ENCODE results near the gene MIX23.

The MIX23 gene

DNA sequence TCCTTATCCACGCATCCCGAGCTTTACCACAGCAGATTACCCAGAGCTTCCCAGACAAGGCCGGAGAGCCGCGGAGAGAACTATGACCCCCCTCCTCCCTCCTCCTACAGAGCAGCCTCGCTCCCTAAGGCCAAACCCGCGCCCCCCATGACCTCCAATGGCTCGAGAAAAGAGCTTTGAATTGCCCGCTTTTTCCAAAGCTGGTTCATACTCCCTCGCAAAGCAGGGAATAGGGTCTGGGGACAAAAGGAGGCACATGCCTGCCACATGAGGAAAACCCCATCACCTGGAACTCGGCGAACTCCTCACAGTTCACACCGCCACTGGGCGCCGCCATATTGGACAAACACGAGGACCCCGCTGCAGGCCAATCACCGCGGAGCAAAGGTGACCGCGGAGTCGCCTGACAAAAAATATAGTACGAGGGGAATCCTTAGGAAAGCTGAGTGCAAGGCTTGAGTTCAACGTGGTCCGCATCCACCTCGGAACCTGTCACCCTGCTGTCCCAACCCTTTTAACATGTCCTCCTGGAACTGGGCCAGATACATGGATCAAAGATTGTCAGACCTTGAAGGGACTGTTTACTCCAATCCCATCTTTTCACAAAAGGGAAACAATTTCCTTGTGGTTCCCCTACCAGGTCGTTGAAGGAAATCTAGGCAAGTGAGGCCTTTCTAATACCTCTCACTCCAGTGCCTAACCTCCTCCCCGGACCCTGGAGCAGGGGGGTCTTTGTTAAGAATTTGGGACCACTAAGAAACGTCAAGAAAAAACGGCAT is at the start of gene MIX23:
Gene MIX23 (minus strand): TSS at position 344 of the 779 bp plus-strand sequence. CDS start 7 bp downstream, at position 337.
- peak; percentile 68 for FAIRE-seq
- DNase-seq (ENCODE audit: low spot score) = peak; percentile 80

DNA sequence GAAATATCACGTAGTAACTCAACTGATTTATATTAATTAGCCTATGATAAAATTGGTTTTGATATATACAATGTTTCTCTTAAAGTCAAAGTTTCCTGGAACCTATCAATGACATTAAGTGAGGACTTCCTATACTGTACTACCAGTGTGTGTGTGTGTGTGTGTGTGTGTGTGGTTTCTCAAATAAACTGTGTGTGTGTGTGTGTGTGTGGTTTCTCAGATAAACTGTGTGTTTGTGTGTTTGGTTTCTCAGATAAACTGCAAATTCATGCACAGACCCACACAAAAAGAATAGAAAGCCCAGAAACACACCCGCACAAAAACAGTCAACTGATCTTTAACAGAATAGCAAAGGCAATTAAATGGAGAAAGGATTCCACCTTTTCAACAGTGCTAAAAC is 47.3 kb upstream of the MIX23 start:
- DNase-seq (ENCODE audit: low spot score) (no peak), FAIRE-seq (no peak)

DNA sequence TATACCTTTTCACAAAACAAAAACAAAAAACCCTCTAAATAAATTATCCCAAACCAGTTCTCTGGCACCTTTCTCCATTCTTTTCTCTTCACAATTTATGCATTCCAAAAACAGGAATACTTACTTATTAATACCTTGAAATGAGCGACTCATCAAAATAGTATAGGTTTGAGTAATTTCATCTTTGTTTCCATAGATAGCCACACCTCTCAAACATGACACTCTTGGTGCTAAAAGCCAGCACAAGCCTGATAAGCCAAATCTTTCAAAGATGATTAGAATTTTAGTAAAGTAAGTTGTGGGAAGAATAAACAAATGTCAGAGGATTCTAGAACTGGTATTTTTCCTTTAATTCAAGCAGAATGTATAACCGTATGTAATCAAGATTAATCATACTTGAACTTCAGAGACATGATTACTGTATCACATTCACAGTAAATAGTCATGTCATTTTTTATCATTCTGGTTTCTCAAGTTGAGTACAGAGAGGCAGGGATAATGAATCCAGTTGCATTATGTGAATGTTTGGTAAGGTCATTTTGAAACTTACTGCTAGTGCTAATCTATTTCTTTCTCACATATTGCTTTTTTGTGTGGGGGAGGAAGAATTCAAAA is 44.9 kb upstream of the MIX23 start:
- DNase-seq (ENCODE audit: low spot score) (no peak), FAIRE-seq (no peak)

DNA sequence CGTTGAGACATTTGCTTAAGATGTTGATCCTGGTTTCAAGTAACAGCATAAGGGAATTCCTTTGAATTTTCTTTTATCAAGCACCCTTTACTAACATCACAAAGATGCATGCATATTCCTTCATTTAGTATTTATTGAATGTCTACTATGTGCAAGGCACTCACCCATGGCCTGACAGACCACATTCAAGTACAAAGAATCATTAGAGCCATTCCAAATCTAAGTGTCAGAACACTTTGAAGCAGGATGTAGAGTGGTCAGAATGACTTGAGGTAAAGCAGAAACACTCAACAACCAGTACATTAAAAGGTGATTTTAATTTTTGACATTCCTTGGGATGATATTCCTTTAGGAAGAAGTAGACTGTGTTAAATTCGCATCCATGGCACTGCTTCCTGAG is 38.8 kb upstream of the MIX23 start:
- FAIRE-seq (no peak), DNase-seq (ENCODE audit: low spot score) (no peak)

DNA sequence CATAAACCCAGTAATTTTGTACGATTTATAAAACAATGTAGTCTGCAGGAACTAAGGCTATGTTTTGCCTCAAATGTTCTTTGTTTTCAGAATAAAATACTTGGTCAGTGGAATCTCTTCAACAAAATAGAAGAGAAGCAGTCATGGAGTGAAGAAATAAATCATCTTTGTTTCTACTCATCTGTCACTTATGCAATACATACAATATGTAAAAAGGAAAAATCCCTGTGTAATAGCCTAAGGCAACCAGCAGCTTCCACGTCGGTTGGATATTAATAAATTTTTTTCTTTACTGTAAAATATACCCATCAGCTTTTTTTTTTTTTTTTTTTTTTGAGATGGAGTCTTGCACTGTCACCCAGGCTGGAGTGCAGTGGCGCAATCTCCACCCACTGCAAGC is 38.1 kb upstream of the MIX23 start:
- DNase-seq (ENCODE audit: low spot score) (no peak), FAIRE-seq (no peak)

DNA sequence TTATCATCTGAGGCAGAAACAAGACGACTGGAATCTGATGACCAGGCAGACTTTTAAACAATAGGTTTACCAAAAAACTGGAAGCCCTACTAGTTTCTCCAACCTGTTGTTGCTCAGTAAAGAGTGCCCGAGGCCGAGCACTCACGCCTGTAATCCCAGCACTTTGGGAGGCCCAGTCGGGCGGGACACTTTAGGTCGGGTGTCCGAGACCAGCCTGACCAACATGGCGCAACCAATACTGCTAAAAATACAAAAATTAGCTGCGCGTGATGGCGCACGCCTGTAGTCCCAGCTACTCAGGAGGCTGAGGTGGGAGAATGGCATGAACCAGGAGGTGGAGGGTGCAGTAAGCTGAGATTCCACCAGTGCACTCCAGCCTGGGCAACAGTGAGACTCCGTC is 33.9 kb upstream of the MIX23 start:
- FAIRE-seq = no peak
- DNase-seq (ENCODE audit: low spot score) = no peak

DNA sequence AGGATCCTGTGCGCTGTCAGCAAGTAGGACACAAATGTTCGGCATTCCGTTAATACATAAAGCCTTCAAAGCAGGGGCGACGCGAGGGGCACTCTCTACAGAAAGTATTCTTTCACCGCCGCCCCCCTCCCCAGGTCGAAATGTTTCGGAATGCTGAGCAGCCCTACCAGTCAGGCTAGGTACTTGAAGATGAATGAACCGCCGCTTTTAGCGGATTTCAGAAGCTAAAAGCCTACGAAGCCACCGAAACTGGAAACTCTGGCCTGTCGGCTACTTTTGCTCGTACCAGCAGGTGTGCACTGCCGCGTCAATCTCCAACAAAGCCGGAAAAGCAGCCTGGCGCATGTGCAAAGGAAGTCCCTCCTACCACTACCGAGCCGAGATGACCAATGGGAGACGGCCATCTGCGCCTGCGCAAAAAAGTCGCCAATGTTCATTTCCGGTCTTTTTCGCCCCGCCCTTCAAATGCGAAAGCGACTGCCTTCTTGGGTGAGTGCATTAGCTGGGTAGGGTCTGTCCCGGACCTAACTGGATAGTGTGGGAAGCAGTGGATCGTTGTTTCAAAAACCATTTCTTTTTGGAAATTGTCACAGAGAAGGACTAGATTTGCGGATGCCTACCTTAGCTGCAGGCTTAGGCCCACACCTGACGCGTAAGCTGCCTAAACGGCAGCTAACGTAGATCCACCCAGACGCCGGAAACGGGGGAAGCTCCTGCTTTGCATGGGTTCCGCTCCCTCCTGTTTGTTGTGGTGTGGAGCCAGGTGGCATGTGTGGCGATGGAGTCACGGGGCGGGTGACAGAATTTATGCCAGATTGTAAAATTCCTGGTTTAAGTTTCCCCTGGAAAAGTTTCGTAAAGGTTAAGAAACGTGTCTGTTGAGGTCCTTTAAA is 33.0 kb upstream of the MIX23 start, which contains the start of gene WDR5B:
Gene WDR5B (minus strand): TSS at position 301 of the 893 bp plus-strand sequence. CDS start 534 bp downstream, outside the sequence.
- DNase-seq (ENCODE audit: low spot score) = peak; percentile 94
- FAIRE-seq = peak; percentile 84

DNA sequence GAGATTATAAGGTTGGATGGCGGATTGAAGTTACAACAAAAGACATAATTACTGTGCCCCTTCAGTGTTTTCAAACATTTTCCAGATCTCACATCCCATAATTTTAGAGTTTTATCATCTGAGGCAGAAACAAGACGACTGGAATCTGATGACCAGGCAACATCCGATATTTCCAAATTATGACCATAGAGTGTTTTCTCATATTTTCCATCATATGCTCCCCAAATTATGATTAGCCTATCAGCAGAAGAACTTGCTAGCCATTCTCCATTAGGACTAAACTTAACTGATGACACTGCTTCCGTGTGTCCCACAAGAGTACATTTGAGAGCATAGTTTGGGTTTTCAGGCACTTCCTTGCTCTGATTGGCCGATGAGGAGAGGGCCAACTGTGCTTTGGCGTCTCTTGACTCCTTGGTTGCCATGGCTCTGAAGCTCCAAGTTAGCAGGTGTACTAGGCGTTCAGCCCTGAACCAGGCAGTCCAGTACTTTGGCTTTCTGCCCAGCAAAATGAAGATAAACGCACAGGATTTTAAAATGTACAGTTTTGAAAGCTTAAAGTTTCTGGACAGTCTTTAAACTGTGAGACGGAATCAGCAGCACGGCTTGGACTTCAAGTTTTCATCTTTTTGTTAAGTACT is 32.2 kb upstream of the MIX23 start:
- DNase-seq (ENCODE audit: low spot score) = peak; percentile 43
- FAIRE-seq = no peak

DNA sequence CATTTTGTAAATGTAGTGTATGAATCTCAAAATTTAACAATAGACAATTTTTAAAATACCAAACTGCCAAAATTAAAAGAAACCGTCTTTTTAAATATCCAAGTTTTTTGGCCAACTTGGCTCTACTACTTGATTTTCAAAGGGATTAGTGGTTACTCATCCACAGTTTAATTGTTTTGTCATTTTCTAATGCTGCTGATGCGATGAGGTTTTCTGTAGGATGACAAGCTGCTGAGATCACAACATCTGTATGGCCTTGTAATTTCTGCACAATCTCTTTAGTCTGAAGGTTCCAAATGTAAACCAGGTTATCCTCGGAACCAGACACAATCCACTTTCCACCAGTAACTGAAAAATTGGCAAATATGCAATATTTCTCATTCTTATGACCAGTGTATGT is 31.4 kb upstream of the MIX23 start:
- no peak for DNase-seq (ENCODE audit: low spot score)
- no peak for FAIRE-seq

DNA sequence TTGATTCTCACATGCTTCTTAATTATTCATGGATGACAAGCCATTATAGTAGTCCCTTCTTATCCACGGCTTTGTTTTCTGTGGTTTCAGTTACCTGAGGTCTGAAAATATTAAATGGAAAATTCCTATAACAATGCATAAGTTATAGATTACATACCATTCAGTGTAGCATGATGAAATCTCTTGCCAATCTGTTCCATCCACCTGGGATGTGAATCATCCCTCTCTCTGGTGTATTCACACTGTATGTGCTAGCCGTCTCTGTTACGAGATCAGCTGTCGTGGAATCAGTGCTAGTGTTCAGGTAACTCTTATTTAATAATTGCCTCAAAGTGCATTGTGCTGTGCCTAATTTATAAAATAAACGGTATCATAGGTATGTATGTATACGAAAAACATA is 27.6 kb upstream of the MIX23 start:
- DNase-seq (ENCODE audit: low spot score) (no peak), FAIRE-seq (no peak)

DNA sequence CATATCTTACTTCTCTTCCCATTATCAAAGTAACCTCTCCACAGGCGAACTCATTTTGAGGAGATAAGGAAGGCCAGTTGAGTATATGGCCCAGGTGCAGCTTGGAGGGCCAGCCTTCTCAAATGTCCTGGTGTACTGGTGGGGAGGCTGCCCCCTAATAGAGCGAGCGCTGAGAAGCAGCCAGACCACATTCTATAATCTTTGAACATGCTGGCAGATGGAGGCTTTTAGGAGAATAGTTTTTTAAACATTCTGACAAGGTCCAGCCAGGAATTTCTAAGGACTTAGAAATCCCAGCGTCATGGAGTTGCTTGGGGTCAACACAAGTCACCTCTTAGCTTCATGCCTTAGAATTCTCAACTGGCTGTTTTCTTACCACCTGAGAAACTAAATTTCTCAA is 27.1 kb upstream of the MIX23 start:
- FAIRE-seq (no peak), DNase-seq (ENCODE audit: low spot score) (no peak)

DNA sequence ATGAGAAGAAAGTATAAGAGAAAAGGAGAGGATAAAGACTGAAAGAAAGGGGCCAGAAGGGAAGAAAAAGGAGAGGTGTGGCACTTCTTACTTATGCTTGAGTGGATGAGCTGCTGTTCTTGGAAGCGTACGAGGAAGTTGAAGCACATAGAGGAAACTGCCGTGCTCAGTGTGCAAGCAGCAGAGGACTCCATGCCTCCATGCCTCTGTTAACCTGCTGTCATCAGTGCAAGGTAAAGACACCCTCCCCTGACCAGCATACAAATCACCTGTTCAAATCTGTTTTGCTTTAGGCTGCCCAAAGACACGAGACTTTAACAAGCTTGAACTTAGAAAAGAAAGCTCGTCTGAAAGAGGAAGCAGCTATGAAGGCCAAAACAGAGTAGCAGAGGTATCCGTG is 26.4 kb upstream of the MIX23 start:
- FAIRE-seq (no peak), DNase-seq (ENCODE audit: low spot score) (no peak)

DNA sequence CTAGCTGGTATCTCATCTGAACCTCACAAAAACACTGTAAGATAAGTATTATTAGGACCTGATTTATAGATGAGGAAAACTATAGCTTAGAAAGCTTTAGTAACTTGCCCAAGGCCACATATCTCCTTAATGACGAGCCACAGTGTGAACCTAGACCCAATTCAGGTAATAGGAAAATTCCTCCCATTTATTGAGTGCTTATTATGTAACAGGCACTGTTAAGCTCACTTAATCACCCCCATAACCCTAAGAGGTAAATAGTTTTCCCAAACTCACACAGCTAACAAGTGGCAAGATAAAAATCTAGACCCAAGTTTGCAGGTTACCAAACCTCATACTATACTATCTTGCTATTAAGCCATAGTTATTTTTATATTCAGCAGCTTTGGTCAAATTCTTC is 24.9 kb upstream of the MIX23 start:
- FAIRE-seq (no peak), DNase-seq (ENCODE audit: low spot score) (no peak)

DNA sequence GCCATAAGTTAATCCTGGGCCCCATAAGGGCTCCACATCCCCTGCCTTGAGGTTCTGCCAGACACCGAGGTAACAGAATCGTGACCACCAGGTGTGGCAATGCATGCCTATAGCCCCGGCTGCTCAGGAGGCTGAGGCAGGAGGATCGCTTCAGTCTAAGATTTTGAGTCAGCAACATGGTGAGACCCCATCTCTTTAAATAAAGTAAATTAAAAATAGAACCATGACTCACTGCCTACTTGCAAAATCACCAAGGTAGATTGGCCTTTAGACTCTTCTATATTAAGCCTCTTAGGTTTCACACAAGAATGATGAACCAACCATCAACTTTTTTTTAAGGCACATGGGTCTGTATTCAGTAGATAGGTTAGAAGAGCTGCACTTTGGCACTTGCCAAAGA is 23.2 kb upstream of the MIX23 start:
- DNase-seq (ENCODE audit: low spot score) = no peak
- FAIRE-seq = no peak

DNA sequence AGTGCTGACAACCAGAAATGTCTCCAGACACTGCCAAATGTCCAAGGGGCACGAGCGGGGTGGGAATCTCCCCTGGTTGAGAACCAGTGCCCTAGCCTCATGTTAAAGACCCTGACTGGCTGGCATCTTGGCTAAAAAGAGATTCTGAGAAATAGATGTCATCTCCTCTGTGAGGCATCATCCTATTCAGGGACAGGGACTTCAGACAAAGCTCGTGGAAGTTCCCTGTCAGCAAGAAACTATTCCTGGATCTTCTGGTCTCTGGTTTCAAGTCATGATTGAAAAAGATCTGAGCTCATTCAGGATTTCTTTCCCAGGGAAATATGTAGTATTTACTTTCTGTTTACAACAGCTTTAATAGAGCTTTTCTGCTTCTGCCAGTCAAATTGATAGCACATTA is 22.0 kb upstream of the MIX23 start:
- no peak for FAIRE-seq
- DNase-seq (ENCODE audit: low spot score) = no peak

DNA sequence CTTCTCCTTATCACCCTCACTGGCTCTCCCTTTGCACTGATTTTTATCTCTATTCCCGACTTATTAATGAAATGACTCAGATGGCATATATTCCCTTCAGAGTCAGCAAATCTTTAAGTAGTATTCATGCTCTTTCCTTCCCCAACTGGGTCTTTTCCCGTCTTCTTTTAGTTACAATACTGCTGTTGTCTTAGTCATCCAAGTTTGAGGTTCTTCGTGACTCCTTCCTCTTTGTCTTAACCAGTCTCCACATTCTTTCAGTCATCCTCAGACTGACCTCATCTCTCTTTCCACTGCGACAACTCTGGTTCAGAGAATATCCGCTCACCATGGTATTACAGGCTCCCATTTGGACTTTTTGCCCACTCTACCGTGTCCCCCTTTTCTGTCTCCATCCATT is 20.5 kb upstream of the MIX23 start:
- DNase-seq (ENCODE audit: low spot score) = peak; percentile 94
- FAIRE-seq = peak; percentile 84

DNA sequence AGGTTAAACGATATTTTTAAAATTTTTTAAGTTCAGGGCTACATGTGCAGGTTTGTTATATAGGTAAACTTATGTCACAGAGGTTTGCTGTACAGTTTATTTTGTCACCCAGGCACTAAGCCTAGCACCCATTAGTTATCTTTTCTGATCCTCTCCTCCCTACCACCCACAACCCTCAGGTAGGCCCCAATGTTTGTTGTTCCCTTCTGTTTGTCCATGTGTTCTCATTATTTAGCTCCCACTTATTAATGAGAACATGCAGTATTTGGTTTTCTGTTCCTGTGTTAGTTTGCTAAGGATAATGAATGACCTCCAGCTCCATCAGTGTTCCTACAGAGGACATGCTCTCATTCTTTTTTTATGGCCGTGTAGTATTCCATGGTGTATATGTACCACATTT is 15.9 kb upstream of the MIX23 start:
- FAIRE-seq (no peak), DNase-seq (ENCODE audit: low spot score) (no peak)

DNA sequence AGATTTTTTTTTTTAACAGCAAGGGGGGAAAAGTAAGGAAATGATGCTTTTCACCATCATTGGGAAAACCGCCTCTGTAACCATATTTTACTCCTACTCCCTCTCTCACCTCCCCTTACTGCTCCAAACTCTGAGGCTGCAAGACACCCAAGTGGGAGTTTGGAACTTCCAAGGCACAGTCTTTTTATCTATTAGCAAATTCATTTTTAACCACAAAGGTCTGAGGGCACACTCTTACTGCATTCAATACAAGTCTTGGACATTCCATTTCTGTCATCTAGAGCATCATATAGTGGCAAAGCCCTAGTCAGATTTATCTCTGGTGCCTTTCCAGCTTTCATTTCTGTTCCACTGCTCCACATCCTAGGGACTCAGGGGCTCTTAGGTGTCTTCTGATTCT is 14.2 kb upstream of the MIX23 start:
- FAIRE-seq (no peak), DNase-seq (ENCODE audit: low spot score) (no peak)

DNA sequence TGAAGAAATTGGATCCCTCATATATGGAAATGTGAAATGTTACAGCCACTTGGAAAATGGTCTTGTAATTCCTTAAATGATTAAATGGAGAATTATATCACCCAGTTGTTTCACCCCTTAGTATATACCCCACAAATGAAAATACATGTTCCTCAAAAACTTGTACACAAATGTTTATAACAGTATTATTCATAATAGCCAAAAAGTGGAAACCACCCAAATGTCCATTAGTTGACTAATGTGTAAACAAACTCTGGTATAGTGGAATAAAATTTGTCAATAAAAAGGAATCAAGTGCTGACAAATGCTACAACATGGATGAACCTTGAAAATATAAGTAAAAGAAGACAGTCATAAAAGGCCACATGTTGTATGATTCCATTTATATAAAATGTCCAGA is 13.5 kb upstream of the MIX23 start:
- FAIRE-seq = no peak
- DNase-seq (ENCODE audit: low spot score) = no peak

DNA sequence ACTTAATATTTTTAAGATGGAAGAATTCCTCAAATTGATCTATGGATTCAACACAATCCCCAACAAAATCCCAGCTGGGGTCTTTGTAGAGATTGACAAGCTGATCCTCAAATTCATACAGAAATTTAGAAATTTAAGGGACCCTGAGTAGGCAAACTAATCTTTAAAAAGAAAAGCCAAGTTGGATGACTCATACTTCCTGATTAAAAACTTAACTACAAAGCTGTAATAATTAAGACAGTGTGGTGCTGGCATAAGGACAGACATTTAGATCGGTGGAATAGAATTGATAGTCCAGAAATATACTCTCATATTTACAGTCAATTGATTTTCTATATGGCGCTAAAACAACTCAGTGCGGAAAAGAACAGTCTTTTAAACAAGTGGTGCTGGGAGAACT is 12.6 kb upstream of the MIX23 start:
- DNase-seq (ENCODE audit: low spot score) (no peak), FAIRE-seq (no peak)

DNA sequence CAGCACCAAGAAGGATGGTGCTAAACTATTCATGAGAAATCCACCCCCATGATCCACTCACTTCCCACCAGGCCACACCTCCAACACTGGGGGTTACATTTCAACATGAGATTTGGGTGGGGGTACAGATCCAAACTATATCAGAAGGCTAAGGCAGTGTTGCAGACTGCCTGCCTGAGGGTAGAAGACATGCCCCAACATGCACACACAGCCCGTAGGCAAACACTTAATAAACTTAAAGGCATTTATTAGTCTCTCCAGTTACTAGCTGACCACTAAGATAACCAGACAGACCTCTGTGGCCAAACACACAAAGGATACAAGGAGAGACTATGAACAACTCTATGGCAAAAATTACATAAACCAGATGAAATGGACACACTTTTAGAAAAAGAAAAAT is 11.1 kb upstream of the MIX23 start:
- FAIRE-seq = no peak
- no peak for DNase-seq (ENCODE audit: low spot score)

Measured in RCC 7860 (cell line).